ENCODE data around the gene SCYL2.

DNA sequence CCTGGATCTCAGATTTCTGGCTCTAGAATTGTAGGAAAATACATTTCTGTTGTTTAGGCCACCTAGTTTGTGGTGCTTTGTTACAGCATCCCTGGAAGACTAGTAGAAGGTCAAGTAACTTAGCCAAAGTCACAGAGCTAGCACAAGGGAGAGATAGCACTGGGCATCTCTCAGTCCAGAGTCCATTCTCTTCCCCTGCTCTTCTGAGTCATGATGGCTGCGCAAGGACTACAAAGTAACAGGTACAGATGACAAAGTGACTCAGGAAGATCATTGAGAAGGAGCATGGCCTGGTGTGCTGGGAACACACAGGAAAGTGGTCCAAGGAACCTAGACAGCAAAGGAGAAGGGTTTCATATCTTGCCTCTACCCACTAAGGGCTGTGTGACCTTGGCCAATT lies 109.2 kb downstream of the SCYL2 start:
- TF ChIP-seq, protein P1, sequence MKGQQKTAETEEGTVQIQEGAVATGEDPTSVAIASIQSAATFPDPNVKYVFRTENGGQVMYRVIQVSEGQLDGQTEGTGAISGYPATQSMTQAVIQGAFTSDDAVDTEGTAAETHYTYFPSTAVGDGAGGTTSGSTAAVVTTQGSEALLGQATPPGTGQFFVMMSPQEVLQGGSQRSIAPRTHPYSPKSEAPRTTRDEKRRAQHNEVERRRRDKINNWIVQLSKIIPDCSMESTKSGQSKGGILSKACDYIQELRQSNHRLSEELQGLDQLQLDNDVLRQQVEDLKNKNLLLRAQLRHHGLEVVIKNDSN (CRISPR knock-in tag; IDR thresholded peaks at IDR 0.05), result no peak
- TF ChIP-seq, protein P2, sequence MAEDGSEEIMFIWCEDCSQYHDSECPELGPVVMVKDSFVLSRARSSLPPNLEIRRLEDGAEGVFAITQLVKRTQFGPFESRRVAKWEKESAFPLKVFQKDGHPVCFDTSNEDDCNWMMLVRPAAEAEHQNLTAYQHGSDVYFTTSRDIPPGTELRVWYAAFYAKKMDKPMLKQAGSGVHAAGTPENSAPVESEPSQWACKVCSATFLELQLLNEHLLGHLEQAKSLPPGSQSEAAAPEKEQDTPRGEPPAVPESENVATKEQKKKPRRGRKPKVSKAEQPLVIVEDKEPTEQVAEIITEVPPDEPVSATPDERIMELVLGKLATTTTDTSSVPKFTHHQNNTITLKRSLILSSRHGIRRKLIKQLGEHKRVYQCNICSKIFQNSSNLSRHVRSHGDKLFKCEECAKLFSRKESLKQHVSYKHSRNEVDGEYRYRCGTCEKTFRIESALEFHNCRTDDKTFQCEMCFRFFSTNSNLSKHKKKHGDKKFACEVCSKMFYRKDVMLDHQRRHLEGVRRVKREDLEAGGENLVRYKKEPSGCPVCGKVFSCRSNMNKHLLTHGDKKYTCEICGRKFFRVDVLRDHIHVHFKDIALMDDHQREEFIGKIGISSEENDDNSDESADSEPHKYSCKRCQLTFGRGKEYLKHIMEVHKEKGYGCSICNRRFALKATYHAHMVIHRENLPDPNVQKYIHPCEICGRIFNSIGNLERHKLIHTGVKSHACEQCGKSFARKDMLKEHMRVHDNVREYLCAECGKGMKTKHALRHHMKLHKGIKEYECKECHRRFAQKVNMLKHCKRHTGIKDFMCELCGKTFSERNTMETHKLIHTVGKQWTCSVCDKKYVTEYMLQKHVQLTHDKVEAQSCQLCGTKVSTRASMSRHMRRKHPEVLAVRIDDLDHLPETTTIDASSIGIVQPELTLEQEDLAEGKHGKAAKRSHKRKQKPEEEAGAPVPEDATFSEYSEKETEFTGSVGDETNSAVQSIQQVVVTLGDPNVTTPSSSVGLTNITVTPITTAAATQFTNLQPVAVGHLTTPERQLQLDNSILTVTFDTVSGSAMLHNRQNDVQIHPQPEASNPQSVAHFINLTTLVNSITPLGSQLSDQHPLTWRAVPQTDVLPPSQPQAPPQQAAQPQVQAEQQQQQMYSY (CRISPR knock-in tag; IDR thresholded peaks at IDR 0.05), result no peak
- TF ChIP-seq ZNF138 (CRISPR knock-in tag; conservative IDR thresholded peaks at IDR 0.05) (no peak), JUN (CRISPR knock-in tag; IDR thresholded peaks at IDR 0.05) (no peak), ZNF396 (CRISPR knock-in tag; IDR thresholded peaks at IDR 0.05; ENCODE audit: borderline replicate concordance) (no peak), ZNF317 (CRISPR knock-in tag; IDR thresholded peaks at IDR 0.05; ENCODE audit: borderline replicate concordance, low read depth) (no peak)
- TF ChIP-seq, protein P3, sequence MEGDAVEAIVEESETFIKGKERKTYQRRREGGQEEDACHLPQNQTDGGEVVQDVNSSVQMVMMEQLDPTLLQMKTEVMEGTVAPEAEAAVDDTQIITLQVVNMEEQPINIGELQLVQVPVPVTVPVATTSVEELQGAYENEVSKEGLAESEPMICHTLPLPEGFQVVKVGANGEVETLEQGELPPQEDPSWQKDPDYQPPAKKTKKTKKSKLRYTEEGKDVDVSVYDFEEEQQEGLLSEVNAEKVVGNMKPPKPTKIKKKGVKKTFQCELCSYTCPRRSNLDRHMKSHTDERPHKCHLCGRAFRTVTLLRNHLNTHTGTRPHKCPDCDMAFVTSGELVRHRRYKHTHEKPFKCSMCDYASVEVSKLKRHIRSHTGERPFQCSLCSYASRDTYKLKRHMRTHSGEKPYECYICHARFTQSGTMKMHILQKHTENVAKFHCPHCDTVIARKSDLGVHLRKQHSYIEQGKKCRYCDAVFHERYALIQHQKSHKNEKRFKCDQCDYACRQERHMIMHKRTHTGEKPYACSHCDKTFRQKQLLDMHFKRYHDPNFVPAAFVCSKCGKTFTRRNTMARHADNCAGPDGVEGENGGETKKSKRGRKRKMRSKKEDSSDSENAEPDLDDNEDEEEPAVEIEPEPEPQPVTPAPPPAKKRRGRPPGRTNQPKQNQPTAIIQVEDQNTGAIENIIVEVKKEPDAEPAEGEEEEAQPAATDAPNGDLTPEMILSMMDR (IDR thresholded peaks at IDR 0.05), result no peak
- TF ChIP-seq, protein P4, sequence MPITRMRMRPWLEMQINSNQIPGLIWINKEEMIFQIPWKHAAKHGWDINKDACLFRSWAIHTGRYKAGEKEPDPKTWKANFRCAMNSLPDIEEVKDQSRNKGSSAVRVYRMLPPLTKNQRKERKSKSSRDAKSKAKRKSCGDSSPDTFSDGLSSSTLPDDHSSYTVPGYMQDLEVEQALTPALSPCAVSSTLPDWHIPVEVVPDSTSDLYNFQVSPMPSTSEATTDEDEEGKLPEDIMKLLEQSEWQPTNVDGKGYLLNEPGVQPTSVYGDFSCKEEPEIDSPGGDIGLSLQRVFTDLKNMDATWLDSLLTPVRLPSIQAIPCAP (CRISPR knock-in tag; IDR thresholded peaks at IDR 0.05), result no peak
- TF ChIP-seq, protein P5, sequence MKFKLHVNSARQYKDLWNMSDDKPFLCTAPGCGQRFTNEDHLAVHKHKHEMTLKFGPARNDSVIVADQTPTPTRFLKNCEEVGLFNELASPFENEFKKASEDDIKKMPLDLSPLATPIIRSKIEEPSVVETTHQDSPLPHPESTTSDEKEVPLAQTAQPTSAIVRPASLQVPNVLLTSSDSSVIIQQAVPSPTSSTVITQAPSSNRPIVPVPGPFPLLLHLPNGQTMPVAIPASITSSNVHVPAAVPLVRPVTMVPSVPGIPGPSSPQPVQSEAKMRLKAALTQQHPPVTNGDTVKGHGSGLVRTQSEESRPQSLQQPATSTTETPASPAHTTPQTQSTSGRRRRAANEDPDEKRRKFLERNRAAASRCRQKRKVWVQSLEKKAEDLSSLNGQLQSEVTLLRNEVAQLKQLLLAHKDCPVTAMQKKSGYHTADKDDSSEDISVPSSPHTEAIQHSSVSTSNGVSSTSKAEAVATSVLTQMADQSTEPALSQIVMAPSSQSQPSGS (CRISPR knock-in tag; IDR thresholded peaks at IDR 0.05; ENCODE audit: borderline replicate concordance, low read depth), result no peak

Data from WTC11 (cell line).